SKM-1 (cell line): ENCODE measurements around the gene FMNL2.

Experiments used
- DNase-seq: peaks from one replicate; lab custom pipeline; 2025; ENCODE audit not compliant: unreplicated experiment; lab: John Stamatoyannopoulos, UW

Gene FMNL2

DNA sequence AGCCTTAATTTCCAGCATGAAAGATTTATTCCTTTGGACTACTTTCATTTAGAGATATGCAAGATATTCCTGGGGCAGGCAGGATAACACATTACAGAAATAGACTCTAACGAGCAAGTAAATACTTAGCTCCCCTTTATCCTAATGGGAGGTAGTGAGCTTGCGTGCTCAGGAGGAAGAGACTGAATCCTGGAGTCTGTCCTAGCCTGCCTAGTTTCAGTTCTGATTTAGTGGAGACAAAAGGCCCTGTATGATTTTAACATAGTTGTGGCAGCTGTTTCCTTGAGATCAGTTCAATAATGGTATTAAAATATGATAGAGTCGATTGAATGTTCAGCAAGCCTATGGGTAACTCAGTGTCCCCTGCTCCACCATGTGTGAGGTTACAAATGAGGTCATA is 109.5 kb downstream of the FMNL2 start:
- no peak for DNase-seq

DNA sequence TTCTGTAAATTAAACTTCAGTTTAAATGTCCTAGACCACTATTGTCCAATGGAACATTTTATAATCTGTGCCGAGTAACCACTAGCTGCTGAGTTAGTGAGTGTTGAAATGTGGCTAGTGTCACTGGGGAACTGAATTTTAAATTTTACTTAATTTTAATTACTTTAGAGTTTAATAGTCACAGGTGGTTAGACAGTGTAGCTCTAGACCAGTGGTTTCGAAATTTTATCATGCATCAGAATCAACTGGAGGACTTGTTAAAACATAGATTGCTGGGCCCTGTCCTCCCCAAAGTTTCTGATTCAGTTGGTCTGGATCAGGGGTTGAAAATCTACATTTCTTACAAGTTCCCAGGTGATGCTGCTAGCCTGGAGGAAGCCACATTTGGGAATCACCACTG is 110.4 kb downstream of the FMNL2 start:
- DNase-seq, result no peak

DNA sequence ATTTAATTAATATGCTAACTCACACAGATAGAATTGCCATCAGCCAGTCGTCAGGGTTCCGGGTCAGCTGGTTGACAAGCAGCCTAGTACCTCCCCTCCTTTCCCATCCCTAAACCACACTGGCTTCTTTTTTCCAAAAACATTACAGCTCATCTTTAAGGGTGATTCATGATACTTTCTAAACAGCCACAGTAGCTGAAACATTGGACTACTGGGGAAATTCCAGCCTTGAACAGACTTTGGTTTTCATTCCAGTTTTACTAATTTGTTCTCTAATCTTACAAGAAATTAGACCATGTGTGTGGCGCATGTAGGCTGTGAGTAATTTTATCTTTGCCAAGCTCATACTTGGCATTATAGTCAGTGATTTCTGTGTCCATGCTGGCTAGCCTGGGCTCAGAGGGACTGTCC is 110.8 kb downstream of the FMNL2 start:
- no peak for DNase-seq

DNA sequence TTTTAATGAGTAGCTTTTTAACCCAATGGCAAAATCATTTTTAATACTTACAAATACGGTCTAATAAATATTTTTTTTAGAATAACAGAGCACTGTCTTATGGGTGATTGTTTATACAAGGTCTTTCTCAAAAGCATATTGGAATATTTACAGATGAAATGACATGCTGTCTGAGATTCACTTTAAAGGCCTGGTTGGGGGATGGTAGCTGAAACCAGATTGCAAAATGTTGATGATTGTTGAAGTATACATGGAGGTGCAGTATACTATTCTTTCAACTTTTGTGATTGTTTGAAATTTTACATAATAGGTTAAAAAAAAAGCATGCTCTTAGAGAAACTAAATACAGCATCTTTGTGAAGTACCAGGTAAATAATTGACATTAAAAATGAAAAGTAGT is 111.2 kb downstream of the FMNL2 start:
- DNase-seq, result no peak

DNA sequence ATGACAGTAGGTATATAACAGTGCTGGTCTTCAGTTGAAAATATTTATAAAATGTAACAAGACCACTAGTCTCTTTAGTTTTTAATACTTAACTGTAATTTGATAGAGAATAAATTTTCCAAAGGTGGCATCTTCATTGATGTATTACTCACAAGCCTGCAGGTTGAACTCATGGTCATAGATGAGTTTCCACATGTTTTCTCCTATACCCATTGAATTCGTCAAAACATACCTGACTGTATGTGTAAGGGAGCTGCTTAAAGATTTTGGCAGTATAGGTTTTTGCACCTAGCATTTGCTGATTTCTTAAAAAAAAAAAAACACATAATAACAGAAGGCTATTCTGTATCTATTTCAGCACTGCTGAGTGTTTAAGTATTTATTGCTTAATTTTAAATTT is 112.9 kb downstream of the FMNL2 start:
- DNase-seq, result no peak

DNA sequence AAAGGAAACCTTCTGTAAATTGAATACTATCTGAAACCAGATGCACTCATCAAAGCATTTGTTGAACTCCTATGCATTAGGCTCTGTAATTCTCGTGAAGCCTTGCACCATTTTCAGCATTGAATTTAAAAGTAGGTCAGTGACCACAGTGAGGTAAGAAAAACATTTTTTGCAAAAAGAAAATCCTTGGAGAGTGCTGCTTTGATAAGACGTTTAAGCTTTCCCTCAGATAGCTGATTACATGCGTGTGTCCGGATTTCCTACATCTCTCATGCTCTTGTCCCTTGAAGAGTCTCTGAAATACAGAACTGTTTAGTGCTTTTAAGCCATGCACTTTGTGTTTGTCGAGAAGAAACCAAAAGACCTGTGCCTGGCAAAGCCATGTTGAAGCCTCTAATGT is 113.6 kb downstream of the FMNL2 start:
- no peak for DNase-seq

DNA sequence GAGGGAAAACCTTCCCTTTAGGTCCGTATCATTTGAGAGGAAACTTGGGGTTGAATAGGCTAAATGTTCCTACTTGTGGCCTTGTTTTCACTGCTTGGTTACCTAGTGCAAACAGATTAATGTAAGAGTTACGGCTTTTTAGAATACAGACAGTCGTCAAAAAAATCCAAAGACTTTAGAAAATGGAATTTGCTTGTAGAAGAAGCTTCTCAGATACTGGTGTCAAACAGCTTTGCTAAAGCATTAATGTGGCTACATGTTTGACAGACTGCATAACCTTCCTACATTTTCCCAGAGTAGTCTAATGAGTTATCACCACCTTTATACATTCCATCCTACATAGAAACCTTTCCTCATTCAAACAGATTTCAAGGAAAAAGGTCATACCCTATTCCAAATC is 114.6 kb downstream of the FMNL2 start:
- no peak for DNase-seq

DNA sequence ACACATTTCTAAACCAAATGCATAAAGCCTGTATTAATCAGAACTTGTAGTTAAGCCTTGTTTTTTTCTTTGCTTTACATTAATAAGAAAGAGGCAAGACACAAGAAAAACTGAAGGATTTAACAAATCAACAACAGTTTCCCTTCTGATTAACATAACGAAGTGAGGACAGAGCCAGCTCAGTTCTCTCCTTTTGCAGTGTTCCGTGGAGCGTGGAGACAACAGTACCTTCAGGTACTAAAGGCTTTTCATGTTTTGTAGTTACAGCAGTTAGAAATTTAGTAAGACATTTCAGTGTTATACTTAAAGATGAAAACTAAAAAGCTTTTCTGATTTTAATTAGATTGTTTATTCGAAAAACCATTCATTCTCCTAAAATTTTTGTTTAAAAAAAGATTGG is 115.2 kb downstream of the FMNL2 start:
- no peak for DNase-seq

DNA sequence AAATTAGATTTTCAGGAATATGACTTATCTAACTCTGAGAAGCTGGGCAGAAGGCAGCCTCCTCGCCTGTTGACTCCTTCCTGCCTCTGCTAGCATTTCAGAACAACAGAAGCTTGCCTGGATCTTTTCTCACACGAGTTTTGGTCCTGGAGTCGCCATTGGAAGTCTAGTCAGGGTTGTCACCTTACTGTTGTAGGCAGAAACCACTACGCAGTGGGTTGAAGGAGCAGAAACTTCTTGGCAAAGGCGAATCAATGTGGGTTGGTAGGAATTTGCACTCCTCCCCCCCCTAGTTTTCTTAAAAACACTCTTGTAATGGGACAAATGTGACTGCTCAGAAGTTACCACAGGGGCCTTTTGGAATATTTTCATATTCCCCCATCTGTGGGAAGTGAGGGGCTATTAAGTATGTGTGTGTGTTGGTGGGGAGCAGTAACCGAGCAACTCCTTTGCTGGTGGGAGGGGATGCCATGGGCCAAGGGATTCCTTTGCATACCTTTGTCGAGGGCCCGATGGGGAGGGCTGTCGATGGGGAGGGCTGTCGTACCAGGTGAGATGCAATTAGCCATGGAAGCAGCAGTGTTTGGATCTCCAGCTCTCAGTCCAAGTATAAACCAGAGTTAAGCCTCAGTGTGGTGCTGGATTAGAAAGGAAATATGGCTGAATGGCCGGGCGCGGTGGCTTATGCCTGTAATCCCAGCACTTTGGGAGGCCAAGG is 117.4 kb downstream of the FMNL2 start:
- no peak for DNase-seq

DNA sequence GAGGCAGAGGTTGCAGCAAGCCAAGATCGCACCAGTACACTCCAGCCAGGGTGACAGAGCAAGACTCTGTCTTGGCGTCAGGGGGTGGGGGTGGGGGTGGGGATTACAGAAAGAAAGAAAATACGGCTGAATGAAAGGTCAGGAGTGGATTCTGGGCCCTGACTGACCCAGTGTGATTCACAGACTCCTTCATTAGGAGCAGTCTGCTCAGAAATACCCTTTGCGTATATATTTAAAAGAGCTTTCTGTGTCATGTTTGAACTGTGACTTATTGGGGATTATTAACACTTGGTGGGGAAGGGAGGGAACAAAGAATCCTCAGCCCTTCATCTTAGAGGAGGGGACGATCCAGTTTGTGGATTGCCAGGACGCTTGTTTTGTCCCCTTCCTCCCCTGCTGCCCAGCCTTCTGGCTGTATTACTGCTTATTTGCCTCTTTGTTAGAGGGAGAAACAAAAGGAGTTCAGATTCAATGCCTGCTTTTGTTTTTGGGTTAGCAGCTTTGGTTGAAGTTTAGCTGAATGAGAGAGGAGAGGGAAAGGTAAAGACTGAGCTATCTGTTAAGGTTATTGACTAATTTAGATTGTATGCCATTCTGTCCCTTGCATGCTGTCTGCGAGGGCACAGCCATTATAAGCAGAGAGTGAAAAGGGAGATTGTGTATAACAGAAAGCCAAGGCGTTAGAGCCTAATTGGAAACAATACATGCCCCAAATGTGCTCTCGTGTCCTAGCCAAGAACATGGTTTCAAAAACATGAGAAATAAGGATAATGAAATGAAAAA is 118.3 kb downstream of the FMNL2 start:
- no peak for DNase-seq

DNA sequence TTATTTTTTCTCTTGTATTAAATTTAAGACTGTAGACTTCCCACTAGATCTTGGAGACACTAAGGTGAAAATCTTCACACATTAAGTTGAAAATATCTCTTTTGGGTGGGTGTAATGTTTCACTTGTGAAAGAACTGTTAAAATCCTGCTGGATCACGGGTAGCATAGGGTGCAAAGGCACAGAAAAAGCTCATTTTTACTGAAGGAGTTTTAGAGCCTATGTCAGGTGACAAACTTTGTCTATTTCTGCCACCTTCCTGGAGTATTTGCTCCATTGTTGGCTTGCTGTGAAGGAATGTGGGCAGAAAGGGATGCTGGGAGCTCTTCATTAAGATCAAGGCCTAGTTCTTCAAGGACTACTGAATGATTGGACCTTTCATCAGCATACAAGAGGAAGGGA is 119.4 kb downstream of the FMNL2 start:
- no peak for DNase-seq

DNA sequence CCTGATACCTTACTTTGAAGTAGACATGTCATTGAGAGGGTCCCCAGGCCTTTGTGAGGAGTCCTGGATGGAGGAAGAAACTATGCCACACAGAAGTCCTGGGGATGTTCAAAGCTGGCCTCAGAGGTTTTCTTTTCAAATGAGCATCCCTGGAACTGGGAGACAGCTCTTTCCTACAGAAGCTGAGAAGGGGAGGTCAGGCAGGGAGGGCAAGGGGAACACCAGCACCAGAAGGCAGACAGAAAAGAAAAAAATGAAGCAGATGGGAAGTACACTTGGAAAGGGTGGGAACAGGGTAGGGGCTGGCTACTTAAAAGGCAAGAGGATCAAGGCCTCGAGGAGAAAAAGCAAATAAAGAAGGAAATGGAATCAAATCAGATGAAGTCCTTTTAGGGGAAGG is 120.0 kb downstream of the FMNL2 start:
- DNase-seq, result no peak

DNA sequence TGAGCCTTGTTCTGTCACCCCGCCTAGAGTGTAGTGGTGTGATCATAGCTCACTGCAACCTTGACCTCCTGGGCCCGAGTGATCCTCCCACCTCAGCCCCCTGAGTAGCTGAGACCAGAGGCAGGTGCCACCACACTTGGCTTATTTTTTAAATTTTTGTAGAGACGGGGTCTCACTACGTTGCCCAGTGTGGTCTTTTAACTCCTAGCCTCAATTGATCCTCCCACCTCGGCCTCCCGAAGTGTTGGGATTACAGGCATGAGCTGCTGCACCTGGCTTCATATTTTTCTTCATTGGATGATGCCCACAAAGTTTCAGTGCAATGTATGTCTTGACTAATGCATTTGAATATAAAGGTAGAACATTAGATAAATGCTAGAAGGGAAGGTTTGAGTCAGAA is 120.8 kb downstream of the FMNL2 start:
- DNase-seq, result no peak

DNA sequence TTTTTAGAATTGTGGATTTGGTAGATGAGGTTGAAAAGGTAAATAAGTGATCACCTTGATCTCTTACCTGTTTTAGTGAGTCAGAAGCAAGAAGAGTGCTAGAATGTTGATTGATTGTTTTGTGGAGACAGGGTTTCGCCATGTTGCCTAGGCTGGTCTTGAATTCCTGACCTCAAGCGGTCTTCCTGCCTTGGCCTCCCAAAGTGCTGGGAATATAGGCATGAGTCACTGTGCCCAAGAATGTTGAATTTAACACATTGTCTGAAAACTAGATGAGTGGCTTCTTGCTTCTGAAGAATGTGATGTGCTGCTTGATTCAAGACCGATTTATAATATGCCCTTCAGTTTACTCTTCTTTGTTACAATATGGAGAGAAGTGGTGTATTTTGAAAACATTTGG is 121.3 kb downstream of the FMNL2 start:
- no peak for DNase-seq

DNA sequence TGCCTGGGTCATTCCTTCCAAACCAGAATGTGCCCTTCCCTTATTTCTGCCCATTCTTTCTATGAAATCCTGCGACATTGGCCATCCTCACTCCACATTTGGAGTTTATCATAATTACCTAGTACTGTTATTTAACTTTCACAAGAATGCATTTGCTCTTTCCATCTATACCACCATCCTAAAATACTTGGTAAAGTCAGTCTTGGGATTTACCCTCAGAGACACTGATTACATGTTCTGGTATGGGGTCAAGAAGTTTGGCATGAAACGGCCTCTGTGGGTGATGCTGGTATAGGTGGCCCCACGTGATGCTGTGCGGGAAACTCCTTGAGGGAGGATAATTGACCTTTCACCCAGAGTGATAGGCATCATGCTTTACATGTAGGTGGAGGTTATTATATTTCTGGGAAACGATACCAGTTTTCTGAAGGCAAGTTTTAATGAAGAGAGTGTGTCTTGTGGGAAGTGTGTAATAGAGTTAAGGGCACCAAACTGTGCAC is 123.5 kb downstream of the FMNL2 start:
- no peak for DNase-seq

DNA sequence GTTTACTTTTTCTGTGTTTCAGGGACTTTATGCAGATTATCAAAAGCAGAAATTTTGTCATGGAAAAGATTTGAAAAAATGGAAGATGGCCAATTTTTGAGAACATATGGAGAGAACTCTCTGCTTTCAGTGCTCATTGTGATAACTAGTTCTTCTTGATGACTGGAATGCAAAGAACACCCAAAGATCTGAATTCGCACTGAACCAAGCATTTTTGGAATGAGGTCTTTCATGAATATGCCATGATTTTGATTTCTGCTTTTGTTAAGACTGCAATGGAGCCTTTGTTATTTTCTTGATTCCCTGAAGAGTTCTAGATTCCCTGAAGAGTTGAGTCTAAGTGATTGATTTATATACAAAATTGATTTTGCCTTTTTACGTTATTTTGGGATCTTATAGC is 124.1 kb downstream of the FMNL2 start:
- DNase-seq, result no peak

DNA sequence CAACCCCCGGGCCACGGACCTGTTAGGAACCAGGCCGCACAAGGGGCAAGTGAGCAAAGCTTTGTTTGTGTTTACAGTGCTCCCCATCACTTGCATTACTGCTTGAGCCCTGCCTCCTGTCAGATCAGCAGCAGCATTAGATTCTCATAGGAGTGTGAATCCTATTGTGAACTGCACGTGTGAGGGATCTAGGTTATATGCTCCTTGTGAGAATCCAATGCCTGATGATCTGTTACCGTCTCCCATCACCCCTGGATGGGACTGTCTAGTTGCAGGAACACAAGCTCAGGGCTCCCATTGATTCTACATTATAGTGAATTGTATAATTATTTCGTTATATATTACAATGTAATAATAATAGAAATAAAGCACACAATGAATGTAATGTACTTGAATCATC is 125.6 kb downstream of the FMNL2 start:
- DNase-seq, result no peak

DNA sequence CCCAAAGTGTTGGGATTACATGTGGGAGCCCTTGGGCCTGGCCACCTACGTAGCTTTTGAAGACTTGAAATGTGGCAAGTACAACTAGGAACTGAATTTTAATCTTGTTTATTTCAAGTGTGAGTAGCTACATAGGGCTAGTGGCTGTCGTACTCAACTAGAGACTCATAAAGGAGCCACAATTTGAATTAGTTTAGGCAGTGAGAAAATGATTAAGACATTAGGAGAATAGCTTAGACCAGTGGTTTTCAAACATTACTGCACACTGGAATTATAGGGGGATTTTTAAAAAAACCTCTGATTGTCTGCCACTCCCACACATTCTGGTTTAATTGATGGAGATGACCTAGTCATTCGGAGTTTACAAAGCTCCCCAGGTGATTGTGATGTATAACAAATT is 127.1 kb downstream of the FMNL2 start:
- no peak for DNase-seq

DNA sequence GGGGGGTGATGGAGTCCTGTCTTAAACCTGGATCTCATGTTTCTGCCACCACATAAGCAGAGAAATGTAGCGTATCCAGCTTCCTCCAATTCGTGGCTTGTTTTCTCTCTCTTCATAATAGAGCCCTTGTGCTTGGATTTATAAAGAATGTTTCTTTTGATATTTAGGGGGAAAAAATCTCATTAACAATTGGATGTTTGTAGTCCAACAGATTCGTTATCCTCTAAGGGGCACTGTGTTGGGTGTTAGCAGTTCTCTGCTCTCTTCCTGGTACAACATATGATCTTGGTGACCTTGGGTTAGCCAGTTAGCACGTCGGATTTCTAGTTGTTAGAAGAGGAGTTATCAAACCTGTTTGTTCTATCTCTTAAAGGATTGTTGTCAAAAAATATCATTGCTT is 127.8 kb downstream of the FMNL2 start:
- no peak for DNase-seq

DNA sequence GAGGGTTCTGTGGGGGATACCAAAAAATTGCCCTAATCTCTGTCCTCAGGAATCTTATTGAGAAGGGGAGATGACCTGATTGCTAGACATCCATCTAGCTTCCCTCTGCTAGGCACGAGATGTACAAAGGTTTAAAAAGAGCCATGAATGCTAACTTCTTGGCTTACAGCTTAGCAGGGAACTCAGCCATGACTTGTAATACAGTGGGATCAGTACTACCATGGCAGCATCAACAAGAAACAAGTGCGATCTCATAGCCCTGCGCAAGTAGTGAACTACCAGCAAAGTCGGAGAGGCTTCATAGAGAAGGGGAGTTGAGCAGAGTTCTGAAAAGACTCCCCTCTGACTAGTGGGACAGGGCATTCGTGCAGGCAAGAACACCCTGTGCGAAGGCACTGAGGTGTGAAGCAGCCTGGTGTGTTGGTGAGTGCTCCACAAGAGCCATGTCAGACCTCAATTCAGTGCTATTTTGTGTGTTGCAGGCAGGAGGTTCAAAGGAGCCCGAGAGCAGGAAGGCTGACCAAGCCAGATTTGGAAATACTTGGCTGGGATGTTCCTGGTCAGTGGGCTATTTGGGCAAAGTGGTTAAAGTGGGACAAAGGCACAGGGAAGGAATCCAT is 130.0 kb downstream of the FMNL2 start:
- DNase-seq, result no peak

DNA sequence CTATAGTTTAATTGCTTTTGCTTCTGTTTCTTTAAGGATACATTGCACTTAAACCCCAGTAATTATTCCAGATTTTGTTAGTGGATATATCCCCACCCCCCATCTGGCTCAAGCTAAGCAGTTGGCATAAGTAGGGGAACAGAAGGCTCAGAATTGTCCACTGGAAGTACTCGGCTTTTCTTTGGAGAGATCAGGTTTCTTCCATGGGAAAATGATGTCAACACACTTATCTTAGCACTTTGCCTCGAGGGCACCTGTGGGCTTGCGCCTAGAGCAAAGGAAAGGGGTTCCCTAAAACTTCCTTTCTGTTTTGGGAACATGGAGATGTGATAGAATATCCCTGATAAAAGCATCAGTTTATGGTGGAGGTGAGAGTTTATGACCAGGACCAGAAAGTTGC is 130.6 kb downstream of the FMNL2 start:
- DNase-seq, result no peak

DNA sequence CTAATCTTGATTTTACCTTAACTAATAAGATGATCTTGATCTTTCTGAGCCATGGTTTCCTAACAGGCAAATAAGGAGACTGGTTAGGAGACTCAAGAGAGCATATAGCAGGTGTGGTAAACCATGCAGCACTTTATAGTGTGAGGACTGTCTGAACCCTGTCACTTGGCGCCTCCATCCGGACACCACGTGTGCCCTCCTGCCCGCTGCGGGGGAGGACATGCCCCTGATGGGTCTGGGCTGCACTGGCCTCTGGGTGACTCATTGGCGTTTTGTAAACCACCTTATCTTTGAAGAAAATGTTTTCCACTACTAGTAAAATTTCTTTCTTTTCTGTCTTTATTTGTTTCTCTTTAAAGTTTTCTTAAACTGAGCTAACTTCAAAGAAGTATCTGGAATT is 131.1 kb downstream of the FMNL2 start:
- DNase-seq, result no peak
